ENCODE results near the gene CAMTA1. TPM values are rescaled to one million over a fixed set of nuclear protein-coding genes. Genes with fewer than 3 reads are reported as not detected.

Gene CAMTA1
- total RNA-seq, 2 experiments from 2014 or later: 45.5 to 45.6 TPM

DNA sequence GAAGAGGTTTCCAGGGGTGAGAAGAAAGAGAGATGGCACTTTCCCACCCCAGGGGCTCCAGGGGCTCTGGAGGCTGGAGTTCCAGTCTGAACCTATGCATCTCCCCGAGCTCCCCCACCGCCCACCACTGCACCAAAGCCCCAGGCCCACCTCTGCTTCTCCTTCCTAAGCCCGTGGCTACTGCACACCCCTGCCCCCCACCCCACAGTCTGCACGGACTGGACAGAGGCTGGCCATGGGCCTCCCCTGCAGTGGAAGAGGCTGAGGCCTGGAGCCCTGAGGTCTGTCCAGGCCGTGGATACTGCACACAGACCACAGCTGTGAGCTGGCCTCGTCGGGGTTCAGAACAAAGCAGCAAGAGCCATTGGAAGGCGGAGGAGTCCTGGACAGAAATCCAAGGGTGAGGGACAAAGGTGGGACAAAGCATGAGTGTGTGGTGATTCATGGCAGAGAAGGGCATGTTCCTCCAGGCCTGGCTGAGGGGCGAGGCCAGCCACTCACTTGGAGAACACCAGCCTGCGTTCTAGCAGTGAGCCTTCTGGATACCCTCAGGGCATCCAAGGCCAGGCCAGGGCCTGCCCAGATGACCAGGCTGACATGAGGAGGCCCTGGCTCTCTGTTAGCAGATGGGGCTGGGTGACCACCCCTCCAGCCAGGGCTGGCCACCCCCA is 741.1 kb downstream of the CAMTA1 start:
- ATAC-seq (ENCODE audit: low read depth) (no peak), DNase-seq (no peak)
- Mint-ChIP-seq H3K9me3 (no peaks in the 10 kb centered on the region), H3K4me3 (no peak overlapping the region), H3K27ac (no peak overlapping the region), H3K36me3 (no peaks in the 10 kb centered on the region), H3K4me1 (no peaks in the 10 kb centered on the region), H3K27me3 (no peaks in the 10 kb centered on the region)
- POLR2A ChIA-PET: interaction anchor here (0.5 kb wide), 1 partner anchor 245 kb away, joined by 7 read pairs; no protein-coding TSS in a partner anchor

GRCh38 chr1:7526867-7527732 is 741.8 kb downstream of the CAMTA1 start:
- Mint-ChIP-seq H3K4me3 (no peak overlapping the region), H3K9me3 (no peaks in the 10 kb centered on the region), H3K27ac (no peak overlapping the region), H3K4me1 (no peaks in the 10 kb centered on the region), H3K36me3 (no peaks in the 10 kb centered on the region), H3K27me3 (no peaks in the 10 kb centered on the region)
- POLR2A ChIA-PET: no interaction called here
- DNase-seq (no peak), ATAC-seq (ENCODE audit: low read depth) (no peak)

DNA sequence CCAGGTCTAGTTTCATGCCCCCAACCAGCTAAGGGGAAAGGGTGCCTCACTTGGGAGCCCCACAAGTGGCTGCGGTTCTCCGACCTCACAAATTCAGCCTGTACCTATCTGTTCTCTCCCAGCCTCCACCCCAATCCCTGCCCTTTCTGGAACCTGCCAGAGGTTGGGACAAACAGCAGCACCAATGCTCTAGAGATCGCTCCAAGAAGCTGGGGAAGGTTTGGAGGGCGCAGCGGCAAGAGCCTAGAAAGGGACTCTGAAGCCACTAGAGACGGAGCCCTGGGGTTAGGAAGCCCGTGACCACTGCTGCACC is 742.4 kb downstream of the CAMTA1 start:
- Mint-ChIP-seq H3K9me3 (no peaks in the 10 kb centered on the region), H3K4me1 (no peaks in the 10 kb centered on the region), H3K36me3 (no peaks in the 10 kb centered on the region), H3K27ac (no peak overlapping the region), H3K4me3 (no peak overlapping the region), H3K27me3 (no peaks in the 10 kb centered on the region)
- ATAC-seq (ENCODE audit: low read depth): no peak
- POLR2A ChIA-PET: no interaction called here
- DNase-seq: no peak

DNA sequence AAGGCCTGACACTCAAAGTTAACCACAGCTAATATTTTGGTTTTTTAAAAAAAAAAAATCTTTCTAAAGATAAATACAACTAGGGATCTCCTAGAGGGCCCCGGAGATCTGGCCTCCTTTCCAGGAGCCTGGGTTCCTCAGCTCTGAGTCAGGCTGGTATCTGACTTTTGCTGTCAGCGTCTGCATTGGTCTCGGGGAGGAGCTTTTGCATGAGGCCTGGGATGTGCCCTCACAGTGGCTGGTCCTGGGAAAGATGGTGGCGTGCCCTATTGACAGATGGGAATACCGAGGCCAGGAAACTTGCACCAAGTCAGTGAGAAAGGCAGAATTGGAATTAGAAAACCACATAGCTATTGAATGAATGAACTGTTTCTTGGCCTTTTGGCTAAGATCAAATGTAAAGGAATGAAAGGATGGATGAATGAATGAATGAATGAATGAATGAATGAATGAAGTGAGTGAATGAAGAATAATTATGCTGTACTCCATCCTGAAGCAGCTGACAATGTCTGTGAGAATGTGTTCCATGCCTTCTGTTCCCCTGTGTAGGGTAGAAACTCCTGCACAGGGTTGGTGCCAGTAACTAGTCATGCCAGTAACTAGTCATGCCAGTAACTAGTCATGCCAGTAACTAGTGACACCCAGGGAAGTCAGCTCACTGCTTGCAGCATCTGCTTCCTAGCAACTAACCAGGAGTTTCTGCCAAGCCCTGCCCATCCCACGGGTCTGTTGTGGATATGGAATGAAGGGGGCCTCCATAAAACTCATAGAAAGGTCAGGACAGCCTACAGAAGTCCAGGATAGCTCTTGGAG is 743.3 kb downstream of the CAMTA1 start:
- ATAC-seq (ENCODE audit: low read depth) (no peak), DNase-seq (no peak)
- Mint-ChIP-seq H3K4me1 (no peaks in the 10 kb centered on the region), H3K27ac (no peak overlapping the region), H3K9me3 (no peaks in the 10 kb centered on the region), H3K4me3 (no peak overlapping the region), H3K36me3 (no peaks in the 10 kb centered on the region), H3K27me3 (peaks cover 1% of the 10 kb centered on the region)
- POLR2A ChIA-PET: no interaction called here

DNA sequence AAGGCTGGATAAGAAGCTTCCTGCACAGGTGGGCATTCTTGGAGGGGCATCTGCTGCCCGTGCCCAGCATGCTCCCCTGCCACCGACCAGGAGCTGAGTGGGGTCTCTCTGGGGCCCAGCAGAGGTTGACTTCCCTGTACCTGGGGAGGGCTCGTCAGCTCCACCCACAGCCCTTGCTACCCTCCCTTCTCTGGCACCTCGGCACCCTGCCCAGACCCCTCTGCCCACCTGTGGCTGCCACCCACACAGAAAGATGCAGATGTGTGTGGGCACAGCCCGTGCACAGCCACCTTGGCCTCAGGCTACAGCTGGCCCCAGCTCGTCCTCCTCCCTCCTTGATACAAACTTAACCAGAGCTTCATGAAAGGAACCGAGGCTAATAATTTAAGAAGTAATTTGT is 744.7 kb downstream of the CAMTA1 start:
- H3K27me3 Mint-ChIP-seq: peaks cover 1% of the 10 kb centered on the region
- DNase-seq (no peak), ATAC-seq (ENCODE audit: low read depth) (no peak)
- no peak overlapping the region for H3K4me3 Mint-ChIP-seq
- no peaks in the 10 kb centered on the region for H3K36me3 Mint-ChIP-seq
- H3K4me1 Mint-ChIP-seq: no peaks in the 10 kb centered on the region
- POLR2A ChIA-PET: no interaction called here
- H3K27ac Mint-ChIP-seq: no peak overlapping the region
- no peaks in the 10 kb centered on the region for H3K9me3 Mint-ChIP-seq

DNA sequence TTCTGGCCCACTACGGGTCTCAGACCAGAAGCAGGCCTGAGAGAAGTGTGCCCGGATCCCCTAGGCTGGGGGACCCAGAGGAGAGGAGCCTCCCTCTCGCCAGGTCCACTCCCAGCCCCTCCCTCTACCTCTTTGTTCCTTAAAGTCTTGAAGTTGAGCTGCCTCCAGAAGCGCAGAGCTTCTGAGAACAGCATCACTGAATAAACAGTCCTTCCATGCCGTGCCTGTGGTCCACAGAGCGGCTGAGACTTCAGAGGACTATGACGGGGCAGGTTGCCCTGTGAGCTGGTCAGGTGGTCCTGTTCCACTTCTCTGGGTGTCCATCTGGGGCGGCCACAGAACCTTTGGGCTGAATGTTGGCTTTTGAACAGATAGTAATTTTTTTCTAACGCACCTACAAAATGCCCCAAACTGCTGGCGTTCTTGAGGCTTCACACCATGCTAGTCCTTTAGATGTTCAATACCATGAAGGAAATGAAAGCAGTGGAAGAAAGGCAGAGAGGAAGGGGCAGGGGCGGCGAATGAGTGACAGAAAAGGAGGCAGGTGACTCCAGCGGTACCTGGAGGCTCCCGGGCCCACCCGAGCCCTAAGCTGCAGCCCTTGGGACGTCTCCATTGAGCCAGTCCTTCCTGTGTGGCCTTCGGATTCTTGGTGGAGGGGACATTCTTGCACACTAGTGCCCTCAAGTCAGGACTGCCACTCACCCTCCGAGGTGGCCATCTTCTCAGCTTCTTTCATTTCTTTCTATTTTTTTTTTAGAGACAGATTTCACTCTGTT is 746.5 kb downstream of the CAMTA1 start:
- Mint-ChIP-seq H3K27me3 (peaks cover 1% of the 10 kb centered on the region), H3K4me3 (no peak overlapping the region), H3K27ac (no peak overlapping the region), H3K36me3 (no peaks in the 10 kb centered on the region), H3K4me1 (peaks cover 2% of the 10 kb centered on the region), H3K9me3 (no peaks in the 10 kb centered on the region)
- no peak for ATAC-seq (ENCODE audit: low read depth)
- POLR2A ChIA-PET: no interaction called here
- DNase-seq: no peak

DNA sequence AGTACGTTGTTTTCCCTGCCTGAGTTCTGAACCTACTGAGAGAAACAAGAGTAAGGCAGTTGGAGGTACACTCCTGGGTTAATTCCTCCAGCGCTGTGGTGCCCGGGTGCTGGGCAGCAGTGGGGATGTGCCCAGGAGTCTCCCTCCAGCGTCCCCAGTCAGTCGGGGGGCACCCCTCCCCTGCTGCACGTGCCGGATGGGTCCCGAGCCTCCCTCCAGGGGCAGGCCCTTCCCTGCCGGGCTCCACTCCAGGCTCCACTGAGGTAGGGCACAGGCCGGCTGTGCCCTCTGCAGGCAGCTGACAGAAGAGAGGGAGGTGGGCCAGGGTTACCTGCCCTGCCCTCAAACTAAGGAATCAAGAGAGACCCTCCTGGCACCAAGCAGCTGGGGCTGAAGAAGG is 747.8 kb downstream of the CAMTA1 start:
- H3K27ac Mint-ChIP-seq: no peak overlapping the region
- POLR2A ChIA-PET: no interaction called here
- H3K36me3 Mint-ChIP-seq: no peaks in the 10 kb centered on the region
- DNase-seq (no peak), ATAC-seq (ENCODE audit: low read depth) (no peak)
- peaks cover 2% of the 10 kb centered on the region for H3K4me1 Mint-ChIP-seq
- H3K4me3 Mint-ChIP-seq: no peak overlapping the region
- peaks cover 1% of the 10 kb centered on the region for H3K27me3 Mint-ChIP-seq
- H3K9me3 Mint-ChIP-seq: no peaks in the 10 kb centered on the region

DNA sequence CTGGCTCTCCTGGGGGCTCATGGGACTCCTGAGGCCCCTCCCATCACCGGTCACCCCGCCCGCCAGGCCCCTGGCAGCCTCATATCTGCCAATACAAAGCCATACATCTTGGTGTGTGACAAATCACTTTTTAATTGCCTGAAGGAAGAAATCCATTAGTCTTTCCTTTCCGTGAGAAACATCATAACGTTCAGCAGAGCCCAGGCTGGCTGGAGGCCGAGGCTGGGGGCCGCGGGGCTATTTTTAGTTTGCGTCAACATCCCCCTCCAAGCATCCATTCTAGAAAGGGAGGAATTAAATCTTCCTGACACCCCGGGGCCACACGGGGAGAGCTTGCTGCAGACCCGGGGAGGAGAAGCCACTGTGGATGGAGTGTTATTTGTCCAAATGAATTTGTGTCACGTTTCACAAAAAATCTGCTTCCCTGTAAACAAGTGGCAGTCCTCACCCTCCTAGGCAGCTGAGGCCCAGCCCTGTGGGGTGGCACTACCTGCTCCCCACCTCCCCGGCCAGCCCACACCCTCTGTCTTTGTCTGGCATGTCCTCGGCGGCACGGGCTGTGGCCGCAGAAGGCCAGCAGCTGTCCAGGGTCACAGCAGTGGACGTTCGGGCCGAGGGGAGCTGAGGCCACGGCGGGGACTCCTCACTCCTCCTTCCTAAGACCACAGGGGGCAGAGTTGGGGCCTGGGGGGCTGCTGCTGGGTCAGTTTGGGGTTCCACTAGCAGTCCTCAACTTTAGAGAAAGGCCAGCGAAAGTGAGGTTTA is 749.0 kb downstream of the CAMTA1 start:
- no peak for ATAC-seq (ENCODE audit: low read depth)
- DNase-seq: no peak
- H3K27ac Mint-ChIP-seq: no peak overlapping the region
- H3K9me3 Mint-ChIP-seq: no peaks in the 10 kb centered on the region
- no peaks in the 10 kb centered on the region for H3K36me3 Mint-ChIP-seq
- POLR2A ChIA-PET: no interaction called here
- H3K4me1 Mint-ChIP-seq: peaks cover 2% of the 10 kb centered on the region
- H3K27me3 Mint-ChIP-seq: peaks cover 1% of the 10 kb centered on the region
- H3K4me3 Mint-ChIP-seq: no peak overlapping the region

DNA sequence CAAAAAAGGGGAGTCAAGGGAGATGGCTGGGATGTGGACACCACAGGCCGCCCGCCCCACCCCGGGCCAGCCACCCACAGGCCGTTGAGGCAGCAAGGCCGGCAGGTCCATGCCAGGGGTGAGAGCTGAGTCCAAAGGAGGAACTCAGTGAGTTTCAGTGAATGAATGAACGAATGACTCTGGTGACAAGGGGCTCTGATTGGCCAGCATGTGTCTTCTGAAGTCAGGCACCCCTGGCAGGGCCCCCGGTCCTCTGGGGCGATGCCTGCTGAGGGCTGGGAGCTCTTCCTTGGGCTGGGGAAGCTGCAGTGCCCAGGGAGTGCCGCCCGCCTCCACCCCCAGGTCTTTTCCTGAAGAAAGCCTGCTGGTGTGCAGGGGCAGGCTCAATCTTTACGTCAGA is 749.8 kb downstream of the CAMTA1 start:
- Mint-ChIP-seq H3K9me3 (no peaks in the 10 kb centered on the region), H3K4me1 (peaks cover 2% of the 10 kb centered on the region), H3K4me3 (no peak overlapping the region), H3K27ac (no peak overlapping the region), H3K27me3 (peaks cover 1% of the 10 kb centered on the region), H3K36me3 (no peaks in the 10 kb centered on the region)
- POLR2A ChIA-PET: no interaction called here
- no peak for DNase-seq
- ATAC-seq (ENCODE audit: low read depth): no peak

GRCh38 chr1:7535934-7536878 is 751.0 kb downstream of the CAMTA1 start:
- POLR2A ChIA-PET: no interaction called here
- no peak overlapping the region for H3K27ac Mint-ChIP-seq

GRCh38 chr1:7536891-7537591 is 751.8 kb downstream of the CAMTA1 start:
- Mint-ChIP-seq H3K9me3 (no peaks in the 10 kb centered on the region), H3K4me3 (no peak overlapping the region), H3K27ac (no peak overlapping the region), H3K4me1 (peaks cover 2% of the 10 kb centered on the region), H3K27me3 (peaks cover 1% of the 10 kb centered on the region), H3K36me3 (no peaks in the 10 kb centered on the region)
- POLR2A ChIA-PET: no interaction called here
- DNase-seq (no peak), ATAC-seq (ENCODE audit: low read depth) (no peak)

More at GRCh38 chr1:7535934-7536878, 751.0 kb downstream of the CAMTA1 start:
- Mint-ChIP-seq H3K9me3 (no peaks in the 10 kb centered on the region), H3K36me3 (no peaks in the 10 kb centered on the region), H3K27me3 (peaks cover 1% of the 10 kb centered on the region), H3K4me3 (no peak overlapping the region), H3K4me1 (peaks cover 2% of the 10 kb centered on the region)
- ATAC-seq (ENCODE audit: low read depth): no peak
- DNase-seq: no peak
